Measurements from ENCODE around the gene DCUN1D4.
"Not testable (repeated sequence)": the region's sequence is repeated elsewhere in the genome, so short reads cannot be mapped to it uniquely, and the experiment has no call there.

DCUN1D4 gene

GRCh38 chr4:51895816-51896408 lies 53.0 kb downstream of the DCUN1D4 start:
- peak; percentile 76 for FAIRE-seq

GRCh38 chr4:51901363-51901762 lies 58.4 kb downstream of the DCUN1D4 start:
- no peak for FAIRE-seq

- FAIRE-seq: no peak
These were observed 63.4 kb downstream of the DCUN1D4 start for GRCh38 chr4:51906167-51906958.

- FAIRE-seq: no peak
These were observed 64.2 kb downstream of the DCUN1D4 start for GRCh38 chr4:51907006-51907669.

- FAIRE-seq: no peak
These were observed 66.3 kb downstream of the DCUN1D4 start for GRCh38 chr4:51909236-51909703.

- FAIRE-seq: no peak
These were observed 75.3 kb downstream of the DCUN1D4 start for GRCh38 chr4:51918251-51918650.

GRCh38 chr4:51923343-51923742 lies 80.4 kb downstream of the DCUN1D4 start:
- FAIRE-seq: no peak

GRCh38 chr4:51925307-51925706 lies 82.4 kb downstream of the DCUN1D4 start:
- FAIRE-seq: no peak

GRCh38 chr4:51930557-51930956 lies 87.6 kb downstream of the DCUN1D4 start:
- no peak for FAIRE-seq

GRCh38 chr4:51931461-51931860 lies 88.5 kb downstream of the DCUN1D4 start:
- FAIRE-seq: no peak

GRCh38 chr4:51932261-51932660 lies 89.3 kb downstream of the DCUN1D4 start:
- FAIRE-seq: no peak

GRCh38 chr4:51932684-51933083 lies 89.7 kb downstream of the DCUN1D4 start:
- no peak for FAIRE-seq

- FAIRE-seq: not testable (repeated sequence)
These were observed 97.5 kb downstream of the DCUN1D4 start for GRCh38 chr4:51940460-51940859.

GRCh38 chr4:51942108-51942832 lies 99.3 kb downstream of the DCUN1D4 start:
- FAIRE-seq: no peak

- no peak for FAIRE-seq
These were observed 99.9 kb downstream of the DCUN1D4 start for GRCh38 chr4:51942833-51943215.

GRCh38 chr4:51943221-51943620 lies 100.3 kb downstream of the DCUN1D4 start:
- FAIRE-seq: no peak

GRCh38 chr4:51958199-51958968 lies 115.4 kb downstream of the DCUN1D4 start:
- no peak for FAIRE-seq

- no peak for FAIRE-seq
These were observed 117.5 kb downstream of the DCUN1D4 start for GRCh38 chr4:51960486-51960885.

- no peak for FAIRE-seq
These were observed 121.0 kb downstream of the DCUN1D4 start for GRCh38 chr4:51963841-51964517.

GRCh38 chr4:51965862-51966261 lies 122.9 kb downstream of the DCUN1D4 start:
- no peak for FAIRE-seq

All from G401.6 (cell line).